Mesodermal cell (in vitro differentiated cells): ENCODE data around the gene TGFBR2.

Experiments
- H3K27ac ChIP-seq: 2 replicates; pipeline ENCODE4 v1.7.0; 2013; ENCODE audit warnings: mild to moderate bottlenecking, low read depth, low read length, moderate library complexity; ENCODE audit not compliant: severe bottlenecking
- H3K36me3 ChIP-seq: 2 replicates; pipeline ENCODE4 v1.7.1; 2013; ENCODE audit warnings: mild to moderate bottlenecking, low read length, moderate library complexity; ENCODE audit not compliant: control insufficient read depth, insufficient read depth
- H3K4me1 ChIP-seq: one replicate; pipeline ENCODE4 v1.7.1; 2013; ENCODE audit warnings: mild to moderate bottlenecking, low read length; ENCODE audit not compliant: insufficient read depth, control insufficient read depth, poor library complexity, severe bottlenecking
- H3K4me3 ChIP-seq: 2 replicates; pipeline ENCODE4 v1.7.0; 2013; ENCODE audit warnings: low read length, control low read depth, mild to moderate bottlenecking; ENCODE audit not compliant: insufficient read depth, poor library complexity, severe bottlenecking; ENCODE audit errors: extremely low read depth
- H3K9me3 ChIP-seq: 2 replicates; pipeline ENCODE4 v1.7.1; 2013; ENCODE audit warnings: mild to moderate bottlenecking, low read length, moderate library complexity; ENCODE audit not compliant: control insufficient read depth
- WGBS, 2 experiments: methylation state at CpG; one replicate each; pipeline ENCODE4 v1.1.5; 2013; ENCODE audit warnings: missing lambda C conversion rate in 2 of 2; ENCODE audit not compliant: insufficient coverage in 2 of 2; 5-methylcytosine and 5-hydroxymethylcytosine counted together

Gene TGFBR2

DNA sequence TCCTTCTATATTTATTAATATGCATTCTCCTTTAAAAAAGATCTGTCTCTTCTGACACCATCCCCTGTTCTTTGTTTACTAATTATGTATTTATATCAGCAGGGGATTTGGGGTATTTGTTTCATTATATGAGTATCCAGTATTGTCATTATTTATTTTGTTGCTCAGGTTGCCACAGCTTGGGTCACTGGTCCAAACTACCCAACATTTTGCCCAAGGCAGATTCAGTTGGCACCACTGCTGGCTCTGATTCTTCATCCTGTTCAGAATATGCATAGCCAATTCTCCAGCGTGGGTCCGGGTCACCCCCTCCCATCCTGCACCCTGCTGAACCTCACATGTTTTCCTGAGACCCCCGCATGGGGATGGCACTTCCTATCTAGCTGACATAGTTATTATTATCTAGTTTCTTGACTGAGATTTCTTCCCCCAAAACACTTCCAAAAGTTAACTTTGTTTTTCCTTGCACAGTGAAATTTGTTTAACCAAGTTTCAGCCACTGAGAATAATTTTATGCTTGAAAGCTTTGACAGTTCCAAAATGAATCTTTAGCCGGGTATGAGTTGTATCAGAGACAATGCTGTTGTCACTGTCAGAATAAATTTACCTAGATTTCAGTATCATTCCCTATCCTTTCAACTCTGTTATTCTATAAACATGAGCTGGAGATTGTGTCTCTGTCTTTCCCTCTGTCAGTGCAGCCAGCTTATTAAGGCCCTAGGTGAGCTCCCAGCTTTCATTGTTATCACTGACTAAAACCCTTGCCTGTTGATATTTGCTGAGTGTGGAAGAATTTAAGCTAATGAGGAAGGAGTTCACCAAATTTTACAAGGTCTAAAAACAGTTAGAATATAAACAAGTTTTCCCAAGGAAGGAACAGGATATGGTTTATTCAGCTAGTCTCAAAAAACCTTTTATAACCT, 70.3 kb downstream of the TGFBR2 start:
- Histone ChIP-seq H3K36me3 (peaks cover 74% of the 10 kb centered on the region), H3K9me3 (no peaks in the 10 kb centered on the region), H3K4me3 (no peak overlapping the region), H3K4me1 (peaks cover 21% of the 10 kb centered on the region), H3K27ac (no peak overlapping the region)
- WGBS, 2 experiments: 88 to 97% methylated on average over 3 to 4 of the region's 4 CpGs

DNA sequence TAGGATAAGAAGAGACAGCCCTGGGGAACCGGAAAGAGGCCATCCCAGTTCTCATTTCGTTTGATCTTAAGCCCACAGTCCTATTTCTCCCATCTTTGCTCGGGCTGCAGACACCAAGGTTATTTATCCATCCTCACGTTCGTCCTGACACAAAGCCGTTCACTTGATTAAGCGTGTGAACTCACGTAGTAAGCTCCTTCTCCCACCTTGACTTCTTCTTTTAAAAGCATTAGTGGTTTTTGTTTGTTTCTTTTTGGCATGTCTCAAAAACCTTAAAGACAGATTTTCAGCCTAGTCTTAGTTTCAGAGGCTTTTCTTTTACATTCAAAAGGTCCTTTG, 70.9 kb downstream of the TGFBR2 start:
- H3K36me3 ChIP-seq: peaks cover 68% of the 10 kb centered on the region
- 89 to 92% methylated on average over 7 to 8 of the region's 8 CpGs for WGBS, 2 experiments

DNA sequence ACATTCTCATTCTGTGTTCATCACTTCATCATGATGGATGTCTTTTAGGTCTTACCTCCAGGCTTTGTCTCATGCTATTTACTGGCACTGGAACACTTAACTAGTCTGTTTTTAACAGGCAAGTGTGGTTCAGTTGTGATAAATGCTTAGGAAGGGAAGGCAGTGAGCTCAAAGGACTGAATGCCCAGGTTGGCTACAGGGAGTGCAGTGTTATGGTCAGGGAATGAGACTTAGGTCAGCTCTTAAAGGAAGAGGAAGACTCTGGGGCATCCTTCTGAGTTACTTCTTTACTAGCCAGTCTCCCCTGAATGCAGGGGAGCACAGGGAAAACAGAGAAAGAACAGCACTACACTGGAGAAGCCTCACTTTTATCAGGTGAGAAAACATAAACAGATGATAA, 72.6 kb downstream of the TGFBR2 start:
- Histone ChIP-seq H3K9me3 (no peaks in the 10 kb centered on the region), H3K27ac (peak overlapping the region; percentile 23), H3K36me3 (peaks cover 62% of the 10 kb centered on the region), H3K4me3 (no peak overlapping the region), H3K4me1 (peaks cover 35% of the 10 kb centered on the region)

More for the DNA sequence above, 70.9 kb downstream of the TGFBR2 start:
- H3K9me3 ChIP-seq: no peaks in the 10 kb centered on the region
- no peak overlapping the region for H3K4me3 ChIP-seq
- H3K27ac ChIP-seq: no peak overlapping the region
- H3K4me1 ChIP-seq: peaks cover 28% of the 10 kb centered on the region

DNA sequence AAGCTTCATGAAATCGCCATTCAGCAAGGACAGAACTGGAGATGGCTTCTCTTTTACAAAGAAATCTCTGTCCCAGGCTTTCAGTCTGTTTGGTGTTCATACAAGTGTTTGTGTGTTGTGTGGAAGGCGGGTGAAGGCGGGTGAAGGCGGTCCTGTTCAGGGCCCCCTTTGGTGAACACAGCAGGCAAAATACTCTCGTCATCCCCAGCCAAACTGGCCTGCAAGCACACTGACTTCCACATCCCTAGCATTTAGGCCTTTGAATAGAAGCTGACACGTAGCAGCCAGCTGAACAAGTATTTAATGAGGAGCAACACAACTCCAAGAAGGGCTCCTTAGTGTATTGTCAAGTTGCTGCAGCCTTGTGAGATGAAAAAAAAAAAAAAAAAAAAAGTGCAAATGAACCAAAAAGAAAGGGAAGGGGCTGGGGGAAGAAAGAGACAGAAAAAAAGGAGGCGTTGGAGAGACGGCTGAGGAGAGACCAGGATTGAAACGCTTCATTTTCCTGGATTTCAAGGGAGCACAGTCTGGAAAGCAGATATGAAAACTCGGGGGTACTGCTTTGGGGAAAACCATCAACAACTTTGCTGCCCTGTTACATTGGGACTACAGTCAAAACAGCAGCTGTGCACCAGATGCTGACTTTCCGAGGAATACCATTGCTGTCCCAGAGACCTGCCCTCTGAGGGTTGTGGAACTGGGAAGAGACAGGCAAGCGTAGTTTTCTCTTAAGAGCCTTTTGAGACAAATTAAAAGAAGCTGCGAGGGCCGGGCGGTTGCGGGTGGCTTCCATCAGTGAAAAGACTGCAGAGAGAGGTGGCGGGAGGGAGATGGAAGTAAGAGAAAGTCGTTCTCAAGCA, 74.6 kb downstream of the TGFBR2 start:
- Histone ChIP-seq H3K27ac (peak overlapping the region; percentile 83), H3K4me1 (peaks cover 36% of the 10 kb centered on the region), H3K4me3 (no peak overlapping the region), H3K9me3 (no peaks in the 10 kb centered on the region), H3K36me3 (peaks cover 59% of the 10 kb centered on the region)
- 59 to 72% methylated on average over 13 to 17 of the region's 18 CpGs for WGBS, 2 experiments

DNA sequence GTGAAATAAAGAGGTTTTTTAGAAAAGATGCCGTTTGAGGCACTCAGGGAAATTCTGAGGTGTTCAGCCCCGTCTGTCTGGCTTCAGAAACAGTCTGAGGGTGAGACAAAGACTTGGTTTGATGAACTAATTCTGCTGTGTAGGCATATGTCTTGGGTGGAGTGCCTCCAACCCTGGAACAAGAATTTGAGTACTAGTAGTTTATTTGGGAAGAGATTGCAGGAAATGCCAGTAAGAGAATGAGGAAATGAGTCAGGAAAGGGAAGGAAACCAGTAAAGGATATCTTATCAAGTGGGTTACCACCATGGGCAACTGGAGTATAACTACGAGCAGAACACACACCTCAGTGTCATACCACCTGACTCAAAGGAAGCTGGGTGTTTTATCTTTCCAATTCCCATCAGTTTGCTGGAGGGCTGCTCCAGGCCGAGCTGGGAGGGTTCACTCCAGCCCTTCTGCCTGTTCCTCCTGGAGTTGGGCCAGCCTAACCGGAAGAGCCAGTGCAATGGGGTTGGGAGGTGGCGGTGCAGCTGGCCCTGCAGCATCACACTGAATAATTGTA, 75.3 kb downstream of the TGFBR2 start:
- 73 to 74% methylated on average over 3 to 4 of the region's 6 CpGs for WGBS, 2 experiments
- Histone ChIP-seq H3K4me3 (no peak overlapping the region), H3K27ac (peak overlapping the region; percentile 83), H3K4me1 (peaks cover 36% of the 10 kb centered on the region), H3K36me3 (peaks cover 60% of the 10 kb centered on the region), H3K9me3 (no peaks in the 10 kb centered on the region)

DNA sequence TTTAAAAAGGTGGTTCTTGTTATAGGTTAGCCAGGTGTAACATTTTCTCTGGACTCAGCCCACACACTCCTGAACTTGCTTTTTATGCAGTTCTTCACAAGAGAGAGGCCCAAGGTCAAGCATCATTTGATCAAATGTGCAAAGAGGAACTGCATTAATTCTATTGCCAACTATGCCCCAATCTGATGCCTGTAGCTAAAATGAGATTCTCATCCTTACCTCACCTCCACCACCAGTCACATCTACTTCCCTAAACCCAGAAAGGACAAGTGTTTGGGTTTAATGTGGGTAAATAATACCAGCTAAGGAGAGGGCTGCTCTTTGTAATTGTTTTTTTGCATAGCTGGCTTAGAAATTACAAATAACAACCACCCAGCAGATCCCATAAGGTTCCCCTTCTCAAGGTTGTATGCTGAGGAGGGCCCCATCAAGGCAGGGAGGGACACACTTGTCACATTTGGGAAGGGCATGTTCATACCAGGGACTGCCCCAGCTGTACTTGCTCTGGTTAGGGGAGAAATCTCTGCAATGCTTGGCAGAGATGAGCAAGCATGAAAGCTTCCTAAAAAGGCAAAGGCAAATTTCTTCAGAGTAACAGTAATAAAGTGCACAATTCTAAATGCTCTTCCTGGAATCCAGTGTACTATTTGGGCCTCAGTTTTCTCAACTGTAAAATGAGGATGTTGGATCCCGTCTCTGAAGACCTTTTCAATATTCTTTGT, 76.2 kb downstream of the TGFBR2 start:
- Histone ChIP-seq H3K4me3 (no peak overlapping the region), H3K27ac (no peak overlapping the region), H3K36me3 (peaks cover 59% of the 10 kb centered on the region), H3K4me1 (peaks cover 37% of the 10 kb centered on the region), H3K9me3 (no peaks in the 10 kb centered on the region)
- 80% methylated on average over 1 of the region's 1 CpG; no CpG with 5 or more reads in 1 of the 2 experiments for WGBS, 2 experiments

DNA sequence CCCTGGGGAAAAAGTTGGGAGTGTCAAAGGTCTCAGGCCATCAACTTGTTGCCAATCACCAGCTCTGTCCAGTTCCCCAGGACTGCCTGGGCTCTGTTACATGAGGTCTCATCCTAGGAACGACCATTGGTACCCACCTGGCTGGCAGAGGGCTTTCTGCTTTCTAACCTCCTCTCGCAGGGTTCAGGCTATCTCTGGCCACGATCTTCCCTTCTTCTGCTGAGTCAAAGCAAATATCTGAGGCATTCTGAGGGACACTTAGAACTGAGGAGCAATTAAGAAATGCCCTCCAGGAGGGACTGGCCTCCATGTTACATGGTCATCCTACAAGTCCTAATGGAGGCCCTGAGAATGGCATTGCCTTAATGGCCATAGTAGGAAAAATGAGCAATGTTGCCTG, 77.4 kb downstream of the TGFBR2 start:
- WGBS, 2 experiments: 91 to 95% methylated on average over 3 of the region's 3 CpGs
- Histone ChIP-seq H3K4me1 (peaks cover 49% of the 10 kb centered on the region), H3K4me3 (no peak overlapping the region), H3K36me3 (peaks cover 60% of the 10 kb centered on the region), H3K9me3 (no peaks in the 10 kb centered on the region), H3K27ac (no peak overlapping the region)

DNA sequence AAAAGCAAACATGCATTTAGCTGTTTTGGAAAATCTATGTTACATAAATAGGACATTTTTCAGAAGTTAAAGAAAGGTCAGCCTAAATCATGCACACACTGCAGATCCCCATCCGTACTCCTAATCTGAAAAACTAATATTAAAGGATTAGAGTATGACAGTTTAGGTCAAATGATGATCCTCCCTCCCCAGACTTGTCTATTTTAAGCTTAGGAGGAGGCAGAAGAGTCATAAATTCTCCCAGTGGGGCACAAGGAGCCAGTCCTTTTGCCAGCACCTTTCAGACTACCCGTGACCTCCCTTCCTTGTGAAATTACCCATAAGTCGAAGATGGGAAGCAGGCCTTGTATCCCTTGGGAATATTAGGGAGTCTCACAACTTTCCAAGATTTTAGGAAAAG, 78.0 kb downstream of the TGFBR2 start:
- Histone ChIP-seq H3K4me1 (peaks cover 55% of the 10 kb centered on the region), H3K9me3 (no peaks in the 10 kb centered on the region), H3K4me3 (no peak overlapping the region), H3K36me3 (peaks cover 60% of the 10 kb centered on the region), H3K27ac (no peak overlapping the region)
- WGBS, 2 experiments: no CpG with 5 or more reads among the region's 3 CpGs

DNA sequence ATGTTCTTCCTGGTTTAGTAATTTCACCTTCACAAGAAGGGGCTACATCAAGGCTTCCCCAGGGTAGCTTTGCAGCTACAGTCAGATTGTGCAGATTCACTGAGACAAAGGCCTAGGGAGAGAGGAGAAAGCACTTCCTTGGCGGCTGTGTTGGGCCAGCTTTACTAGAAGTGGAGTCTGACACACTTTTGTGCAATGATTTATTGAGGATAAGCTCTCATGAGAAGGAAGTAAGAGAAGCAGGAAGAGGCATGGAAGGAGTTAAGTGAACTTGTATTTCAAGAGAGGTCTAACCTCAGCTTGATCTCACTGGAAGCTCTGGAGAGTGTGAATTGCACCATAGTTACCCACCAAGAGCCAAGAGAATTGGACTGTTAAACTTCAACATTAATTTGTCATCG, 78.9 kb downstream of the TGFBR2 start:
- whole genome bisulfite sequencing, 2 experiments: 100% methylated on average over 2 of the region's 2 CpGs
- no peaks in the 10 kb centered on the region for H3K9me3 ChIP-seq
- peaks cover 68% of the 10 kb centered on the region for H3K36me3 ChIP-seq
- peaks cover 59% of the 10 kb centered on the region for H3K4me1 ChIP-seq
- no peak overlapping the region for H3K4me3 ChIP-seq
- no peak overlapping the region for H3K27ac ChIP-seq

DNA sequence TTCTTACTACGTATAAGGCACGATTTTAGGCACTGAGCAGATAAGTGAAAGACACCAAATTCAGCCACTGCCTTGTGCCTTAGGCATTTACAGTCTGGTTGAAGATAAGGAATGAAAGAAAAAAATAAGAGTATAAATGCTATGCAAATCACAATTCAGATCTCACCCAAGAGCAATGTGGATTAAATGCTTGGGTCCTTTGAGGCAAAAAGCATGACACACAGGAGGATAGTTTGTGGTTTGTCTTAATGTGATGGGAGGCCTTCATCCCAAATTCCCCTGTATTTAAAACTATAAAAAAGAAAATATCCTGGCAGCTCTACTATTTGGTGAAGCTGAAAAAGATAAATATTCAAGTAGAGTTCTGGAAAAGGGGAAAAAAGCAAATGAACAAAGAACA, 79.8 kb downstream of the TGFBR2 start:
- Histone ChIP-seq H3K27ac (no peak overlapping the region), H3K36me3 (peaks cover 77% of the 10 kb centered on the region), H3K9me3 (no peaks in the 10 kb centered on the region), H3K4me3 (no peak overlapping the region), H3K4me1 (peaks cover 53% of the 10 kb centered on the region)
- WGBS, 2 experiments: no CpG with 5 or more reads among the region's 2 CpGs
